ENCODE results near the gene RRP12. TPM values are rescaled to one million over a fixed set of nuclear protein-coding genes. Genes with fewer than 3 reads are reported as not detected.

The RRP12 gene

Small RNA genes within 50 kb of the gene (small RNA-seq; reads per million reads assigned to genes)
- not detected for gene RF00019 (ENCODE audit: low read depth)

All from mesenchymal stem cell (in vitro differentiated cells and primary cell).